Activated CD8-positive, alpha-beta T cell treated with anti-CD3 and anti-CD28 coated beads for 36 hours (primary cell): ENCODE results near the gene SSMEM1. TPM values are rescaled to one million over a fixed set of nuclear protein-coding genes. Genes with fewer than 3 reads are reported as not detected.
"Not testable (repeated sequence)": the region's sequence is repeated elsewhere in the genome, so short reads cannot be mapped to it uniquely, and the experiment has no call there.

Source experiments
- ATAC-seq: fragments of 200-7000 bp; cut with Tn5 transposase; one replicate; pipeline ENCODE4 v1.10.0; 2021; ENCODE audit warnings: mild to moderate bottlenecking, moderate library complexity
- CTCF ChIA-PET: fragments of 350-600 bp; sonication (Branson Sonifier 250); formaldehyde crosslinking; loops from one replicate; lab custom pipeline; 2021; ENCODE audit warnings: antibody characterized with exemption; lab: Charles Lee
- POLR2A ChIA-PET: fragments of 350-600 bp; sonication (Branson Sonifier 250); formaldehyde crosslinking; loops from one replicate; lab custom pipeline; 2021; ENCODE audit warnings: antibody characterized with exemption; lab: Charles Lee
- DNase-seq: peaks from one replicate; pipeline ENCODE4 v3.0.0-alpha.2; 2020
- H3K27ac Mint-ChIP-seq: one replicate; pipeline ENCODE4 v1.8.0; 2021; ENCODE audit warnings: mild to moderate bottlenecking, mixed read lengths
- H3K27me3 Mint-ChIP-seq: one replicate; pipeline ENCODE4 v1.8.0; 2021; ENCODE audit warnings: mixed read lengths
- H3K36me3 Mint-ChIP-seq: one replicate; pipeline ENCODE4 v1.8.0; 2021; ENCODE audit warnings: low read depth, mixed read lengths
- H3K4me1 Mint-ChIP-seq: one replicate; pipeline ENCODE4 v1.8.0; 2021; ENCODE audit warnings: low read depth, mixed read lengths
- H3K4me3 Mint-ChIP-seq: one replicate; pipeline ENCODE4 v1.8.0; 2021; ENCODE audit warnings: mild to moderate bottlenecking, moderate library complexity, mixed read lengths
- H3K9me3 Mint-ChIP-seq: one replicate; pipeline ENCODE4 v1.8.0; 2021; ENCODE audit warnings: mixed read lengths
- intact Hi-C: fragments of 100-400 bp; cut with micrococcal nuclease; formaldehyde crosslinking; loops from one replicate; pipeline ENCODE4 v1.10.0; 2022
- total RNA-seq, 2 experiments: library from RNA; stranded (reverse); gene quantifications; one replicate each; pipeline ENCODE4 v1.2.3, GENCODE V29; 2021
- TF ChIP-seq, protein P1 (sequence below): fragments of 200-600 bp; IDR thresholded peaks from one replicate; pipeline ENCODE4 v1.8.0; 2022; ENCODE audit warnings: antibody characterized with exemption, mild to moderate bottlenecking

The SSMEM1 gene
- total RNA-seq, 2 experiments from 2014 or later, result not detected

DNA sequence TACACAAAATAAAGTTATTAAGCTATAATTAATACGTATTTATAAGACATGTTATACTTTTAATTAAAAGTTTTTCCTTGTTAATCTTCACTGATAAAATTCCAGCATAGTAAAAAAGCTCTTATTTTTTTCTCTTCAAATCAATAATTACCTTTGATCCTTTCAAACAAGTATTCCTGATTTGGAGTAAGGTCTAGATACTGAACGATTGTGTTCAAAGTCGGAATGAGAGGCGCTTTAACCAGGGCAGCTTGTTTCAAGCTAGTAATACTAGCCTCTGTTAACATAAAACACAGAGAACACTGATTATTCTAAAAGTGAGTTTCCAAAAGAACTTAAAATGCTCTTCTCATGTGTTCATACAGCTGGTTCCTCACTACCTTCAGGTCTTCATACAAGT lies 29.4 kb upstream of the SSMEM1 start:
- no peak overlapping the region for H3K4me3 Mint-ChIP-seq
- POLR2A ChIA-PET, result no interaction called here
- intact Hi-C loops, result no loop called here
- peaks cover 23% of the 10 kb centered on the region for H3K4me1 Mint-ChIP-seq
- H3K36me3 Mint-ChIP-seq, result peaks cover 46% of the 10 kb centered on the region
- TF ChIP-seq, protein P1, sequence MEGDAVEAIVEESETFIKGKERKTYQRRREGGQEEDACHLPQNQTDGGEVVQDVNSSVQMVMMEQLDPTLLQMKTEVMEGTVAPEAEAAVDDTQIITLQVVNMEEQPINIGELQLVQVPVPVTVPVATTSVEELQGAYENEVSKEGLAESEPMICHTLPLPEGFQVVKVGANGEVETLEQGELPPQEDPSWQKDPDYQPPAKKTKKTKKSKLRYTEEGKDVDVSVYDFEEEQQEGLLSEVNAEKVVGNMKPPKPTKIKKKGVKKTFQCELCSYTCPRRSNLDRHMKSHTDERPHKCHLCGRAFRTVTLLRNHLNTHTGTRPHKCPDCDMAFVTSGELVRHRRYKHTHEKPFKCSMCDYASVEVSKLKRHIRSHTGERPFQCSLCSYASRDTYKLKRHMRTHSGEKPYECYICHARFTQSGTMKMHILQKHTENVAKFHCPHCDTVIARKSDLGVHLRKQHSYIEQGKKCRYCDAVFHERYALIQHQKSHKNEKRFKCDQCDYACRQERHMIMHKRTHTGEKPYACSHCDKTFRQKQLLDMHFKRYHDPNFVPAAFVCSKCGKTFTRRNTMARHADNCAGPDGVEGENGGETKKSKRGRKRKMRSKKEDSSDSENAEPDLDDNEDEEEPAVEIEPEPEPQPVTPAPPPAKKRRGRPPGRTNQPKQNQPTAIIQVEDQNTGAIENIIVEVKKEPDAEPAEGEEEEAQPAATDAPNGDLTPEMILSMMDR, result no peak
- H3K27ac Mint-ChIP-seq, result no peak overlapping the region
- CTCF ChIA-PET, result no interaction called here
- ATAC-seq (no peak), DNase-seq (no peak)
- H3K27me3 Mint-ChIP-seq, result no peaks in the 10 kb centered on the region
- no peaks in the 10 kb centered on the region for H3K9me3 Mint-ChIP-seq

DNA sequence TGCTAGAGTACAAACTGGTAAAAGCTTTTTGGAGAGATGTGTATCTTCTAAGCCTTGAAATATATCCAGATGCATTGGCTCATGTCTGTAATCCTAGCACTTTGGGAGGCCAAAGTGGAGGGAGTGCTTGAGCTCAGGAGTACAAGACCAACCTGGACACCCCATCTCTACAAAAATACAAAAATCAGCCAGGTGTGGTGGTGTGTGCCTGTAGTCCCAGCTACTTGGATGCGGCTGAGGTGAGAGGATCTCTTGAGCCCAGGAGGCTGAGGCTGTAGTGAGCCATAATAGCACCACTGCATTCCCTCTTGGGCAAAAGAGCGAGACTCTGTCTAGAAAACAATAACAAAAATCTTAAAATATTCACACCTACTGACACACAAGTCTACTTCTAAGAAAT lies 28.0 kb upstream of the SSMEM1 start:
- intact Hi-C loops, result no loop called here
- TF ChIP-seq, protein P1, result no peak
- POLR2A ChIA-PET, result no interaction called here
- H3K36me3 Mint-ChIP-seq, result peaks cover 43% of the 10 kb centered on the region
- peaks cover 28% of the 10 kb centered on the region for H3K4me1 Mint-ChIP-seq
- H3K27me3 Mint-ChIP-seq, result no peaks in the 10 kb centered on the region
- no peak for ATAC-seq
- no peaks in the 10 kb centered on the region for H3K9me3 Mint-ChIP-seq
- CTCF ChIA-PET, result no interaction called here
- no peak for DNase-seq
- H3K4me3 Mint-ChIP-seq, result no peak overlapping the region
- H3K27ac Mint-ChIP-seq, result no peak overlapping the region

DNA sequence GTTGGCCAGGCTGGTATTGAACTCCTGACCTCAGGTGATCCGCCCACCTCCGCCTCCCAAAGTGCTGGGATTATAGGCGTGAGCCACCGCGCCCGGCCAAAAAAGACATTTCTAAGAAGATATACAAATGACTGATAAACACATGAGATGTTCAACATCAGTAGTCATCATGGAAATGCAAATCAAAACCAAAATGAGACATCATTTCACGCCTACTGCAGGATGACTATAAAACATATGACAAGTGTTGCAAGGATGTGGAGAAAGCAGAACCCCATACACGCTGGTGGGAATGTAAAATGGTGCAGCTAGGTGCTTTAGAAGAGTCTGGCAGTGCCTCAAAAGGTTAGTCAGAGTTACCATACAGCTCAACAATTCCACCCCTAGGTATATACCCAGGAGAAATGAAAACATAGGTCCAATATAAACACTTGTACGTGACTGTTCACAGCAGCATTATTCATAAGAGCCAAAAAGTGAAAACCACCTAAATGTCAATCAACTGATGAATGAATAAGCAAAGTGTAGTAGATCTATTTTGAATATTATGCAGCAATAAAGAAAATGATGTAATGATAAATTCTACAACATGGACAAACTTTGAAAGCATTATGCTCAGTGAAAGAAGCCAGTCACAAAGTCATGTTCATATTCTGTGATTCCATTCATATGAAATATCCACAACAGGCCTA lies 26.9 kb upstream of the SSMEM1 start:
- Mint-ChIP-seq H3K27ac (peak overlapping the region; percentile 81), H3K36me3 (peaks cover 46% of the 10 kb centered on the region), H3K9me3 (no peaks in the 10 kb centered on the region), H3K4me3 (no peak overlapping the region), H3K27me3 (no peaks in the 10 kb centered on the region), H3K4me1 (peaks cover 28% of the 10 kb centered on the region)
- ATAC-seq (peak; percentile 93), DNase-seq (peak; percentile 69)
- ChIA-PET CTCF (interaction anchor here (1.2 kb wide), 1 partner anchor 16 kb away, joined by 3 read pairs; no protein-coding TSS in a partner anchor), POLR2A (no interaction called here)
- intact Hi-C loops, result no loop called here
- TF ChIP-seq, protein P1, result no peak

DNA sequence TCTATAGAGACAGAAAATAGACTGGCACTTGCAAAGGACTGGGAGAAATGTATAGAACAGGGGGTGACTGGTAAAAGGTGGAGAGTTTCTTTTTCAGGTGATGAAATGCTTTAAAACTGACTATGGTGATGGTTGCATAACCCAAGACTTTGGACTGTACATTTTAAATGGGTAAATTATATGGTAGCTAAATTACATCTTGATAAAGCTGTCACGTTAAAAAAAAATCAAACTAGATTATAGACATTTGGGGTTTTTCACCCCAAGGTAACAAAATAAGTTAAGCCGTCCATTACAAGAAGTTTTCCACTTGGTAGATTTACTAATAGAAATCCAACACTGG lies 26.4 kb upstream of the SSMEM1 start:
- H3K4me3 Mint-ChIP-seq, result no peak overlapping the region
- POLR2A ChIA-PET, result no interaction called here
- no peaks in the 10 kb centered on the region for H3K9me3 Mint-ChIP-seq
- H3K4me1 Mint-ChIP-seq, result peaks cover 28% of the 10 kb centered on the region
- TF ChIP-seq, protein P1, result no peak
- H3K27me3 Mint-ChIP-seq, result no peaks in the 10 kb centered on the region
- peak overlapping the region; percentile 81 for H3K27ac Mint-ChIP-seq
- CTCF ChIA-PET, result interaction anchor here (0.7 to 1.2 kb wide), 2 partner anchors 16 to 24 kb away, joined by 3 read pairs; partner anchors contain the start of gene TMEM209
- ATAC-seq (no peak), DNase-seq (no peak)
- intact Hi-C loops, result no loop called here
- peaks cover 46% of the 10 kb centered on the region for H3K36me3 Mint-ChIP-seq

DNA sequence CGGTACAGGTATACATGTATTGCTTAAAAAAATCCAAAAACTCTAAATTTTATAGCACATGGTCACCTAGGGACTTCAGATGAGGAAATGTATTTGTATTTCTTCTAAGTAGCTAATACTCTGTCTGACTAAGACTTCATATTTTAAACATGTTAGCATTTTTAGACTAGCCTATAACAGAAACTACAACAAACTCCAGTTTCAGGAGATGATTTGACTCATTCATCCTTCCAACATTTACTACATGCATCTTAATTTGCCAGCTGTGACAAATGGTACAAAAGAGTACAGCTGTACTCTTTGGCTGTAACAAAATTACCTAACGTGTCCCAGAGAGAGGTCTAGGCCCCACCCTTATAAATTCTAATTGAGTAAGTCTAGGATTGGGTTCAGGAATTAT lies 24.7 kb upstream of the SSMEM1 start:
- ATAC-seq, result peak; percentile 26
- POLR2A ChIA-PET, result interaction anchor here (0.6 to 1.8 kb wide), 5 partner anchors 22 to 301 kb away, joined by 3 to 8 read pairs (median 3); partner anchors contain the start of gene TMEM209
- peaks cover 53% of the 10 kb centered on the region for H3K36me3 Mint-ChIP-seq

DNA sequence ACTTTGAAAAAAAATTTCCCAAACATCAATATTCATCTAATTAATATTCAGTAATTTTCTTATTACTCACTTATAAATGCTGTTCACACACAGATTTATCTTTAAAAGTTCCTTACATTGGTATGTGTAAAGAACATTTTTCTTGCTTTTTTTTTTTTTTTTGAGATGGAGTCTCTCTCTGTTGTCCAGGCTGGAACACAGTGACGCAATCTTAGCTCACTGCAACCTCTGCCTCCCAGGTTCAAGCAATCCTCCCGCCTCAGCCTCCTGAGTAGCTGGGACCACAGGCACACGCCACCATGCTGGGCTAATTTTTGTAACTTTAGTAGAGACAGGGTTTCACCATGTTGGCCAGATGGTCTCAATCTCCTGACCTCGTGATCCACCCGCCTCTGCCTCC lies 23.3 kb upstream of the SSMEM1 start:
- CTCF ChIA-PET, H3K27ac Mint-ChIP-seq, intact Hi-C loops, H3K27me3 Mint-ChIP-seq, H3K4me3 Mint-ChIP-seq, DNase-seq, H3K9me3 Mint-ChIP-seq, ATAC-seq: not testable (repeated sequence)
- POLR2A ChIA-PET, result interaction anchor here (1.8 kb wide), 1 partner anchor 21 kb away, joined by 8 read pairs; the partner anchor contains the start of gene TMEM209
- H3K4me1 Mint-ChIP-seq, result peaks cover 31% of the 10 kb centered on the region
- H3K36me3 Mint-ChIP-seq, result peaks cover 51% of the 10 kb centered on the region

More for the DNA sequence above, 24.7 kb upstream of the SSMEM1 start:
- intact Hi-C loops, result no loop called here
- CTCF ChIA-PET, result interaction anchor here (0.6 to 1.9 kb wide), 4 partner anchors 10 to 113 kb away, joined by 3 to 8 read pairs (median 3); partner anchors contain the start of gene KLHDC10
- H3K27me3 Mint-ChIP-seq, result no peaks in the 10 kb centered on the region
- H3K4me3 Mint-ChIP-seq, result no peak overlapping the region
- DNase-seq, result no peak
- peaks cover 31% of the 10 kb centered on the region for H3K4me1 Mint-ChIP-seq
- no peak overlapping the region for H3K27ac Mint-ChIP-seq
- H3K9me3 Mint-ChIP-seq, result no peaks in the 10 kb centered on the region
- TF ChIP-seq, protein P1, result no peak
